Measurements from ENCODE around the gene RPRD1B.

RPRD1B gene

GRCh38 chr20:38127920-38128528, 94.5 kb downstream of the RPRD1B start:
- peaks cover 15% of the 10 kb centered on the region for H3K4me1 Mint-ChIP-seq (ENCODE audit: low read depth)
- no peak overlapping the region for H3K4me3 Mint-ChIP-seq
- no peak overlapping the region for H3K27ac Mint-ChIP-seq
- intact Hi-C loops (cut with micrococcal nuclease) = no loop called here
- peaks cover 4% of the 10 kb centered on the region for H3K27me3 Mint-ChIP-seq
- H3K36me3 Mint-ChIP-seq (ENCODE audit: low read depth) = peaks cover 22% of the 10 kb centered on the region
- no peaks in the 10 kb centered on the region for H3K9me3 Mint-ChIP-seq

- H3K9me3 Mint-ChIP-seq = no peaks in the 10 kb centered on the region
- H3K27me3 Mint-ChIP-seq = peaks cover 7% of the 10 kb centered on the region
- peaks cover 10% of the 10 kb centered on the region for H3K4me1 Mint-ChIP-seq (ENCODE audit: low read depth)
- H3K4me3 Mint-ChIP-seq = no peak overlapping the region
- H3K27ac Mint-ChIP-seq = no peak overlapping the region
- intact Hi-C loops (cut with micrococcal nuclease) = no loop called here
- peaks cover 29% of the 10 kb centered on the region for H3K36me3 Mint-ChIP-seq (ENCODE audit: low read depth)
Observed at GRCh38 chr20:38128691-38129090, 95.1 kb downstream of the RPRD1B start.

GRCh38 chr20:38129248-38129865, 95.8 kb downstream of the RPRD1B start:
- H3K27me3 Mint-ChIP-seq = peaks cover 9% of the 10 kb centered on the region
- no peak overlapping the region for H3K27ac Mint-ChIP-seq
- H3K9me3 Mint-ChIP-seq = no peaks in the 10 kb centered on the region
- intact Hi-C loops (cut with micrococcal nuclease) = no loop called here
- peaks cover 31% of the 10 kb centered on the region for H3K36me3 Mint-ChIP-seq (ENCODE audit: low read depth)
- no peak overlapping the region for H3K4me3 Mint-ChIP-seq
- peaks cover 11% of the 10 kb centered on the region for H3K4me1 Mint-ChIP-seq (ENCODE audit: low read depth)

GRCh38 chr20:38129893-38130609, 96.5 kb downstream of the RPRD1B start:
- Mint-ChIP-seq H3K27ac (no peak overlapping the region), H3K9me3 (no peaks in the 10 kb centered on the region), H3K4me3 (no peak overlapping the region), H3K4me1 (ENCODE audit: low read depth) (peaks cover 17% of the 10 kb centered on the region), H3K36me3 (ENCODE audit: low read depth) (peaks cover 31% of the 10 kb centered on the region), H3K27me3 (peaks cover 11% of the 10 kb centered on the region)
- intact Hi-C loops (cut with micrococcal nuclease) = no loop called here

GRCh38 chr20:38130687-38131587, 97.4 kb downstream of the RPRD1B start:
- intact Hi-C loops (cut with micrococcal nuclease) = no loop called here
- no peaks in the 10 kb centered on the region for H3K9me3 Mint-ChIP-seq
- peaks cover 25% of the 10 kb centered on the region for H3K4me1 Mint-ChIP-seq (ENCODE audit: low read depth)
- no peak overlapping the region for H3K27ac Mint-ChIP-seq
- no peak overlapping the region for H3K4me3 Mint-ChIP-seq
- peaks cover 32% of the 10 kb centered on the region for H3K36me3 Mint-ChIP-seq (ENCODE audit: low read depth)
- H3K27me3 Mint-ChIP-seq = peaks cover 11% of the 10 kb centered on the region

GRCh38 chr20:38131588-38132121, 98.1 kb downstream of the RPRD1B start:
- Mint-ChIP-seq H3K9me3 (no peaks in the 10 kb centered on the region), H3K27me3 (peaks cover 11% of the 10 kb centered on the region), H3K4me3 (no peak overlapping the region), H3K36me3 (ENCODE audit: low read depth) (peaks cover 39% of the 10 kb centered on the region), H3K4me1 (ENCODE audit: low read depth) (peaks cover 22% of the 10 kb centered on the region), H3K27ac (no peak overlapping the region)
- intact Hi-C loops (cut with micrococcal nuclease) = no loop called here

- Mint-ChIP-seq H3K4me3 (no peak overlapping the region), H3K27me3 (peaks cover 11% of the 10 kb centered on the region), H3K27ac (no peak overlapping the region), H3K36me3 (ENCODE audit: low read depth) (peaks cover 45% of the 10 kb centered on the region), H3K4me1 (ENCODE audit: low read depth) (peaks cover 15% of the 10 kb centered on the region), H3K9me3 (no peaks in the 10 kb centered on the region)
- intact Hi-C loops (cut with micrococcal nuclease) = no loop called here
Observed at GRCh38 chr20:38132156-38132909, 98.8 kb downstream of the RPRD1B start.

GRCh38 chr20:38132910-38133501, 99.5 kb downstream of the RPRD1B start:
- Mint-ChIP-seq H3K27me3 (peaks cover 11% of the 10 kb centered on the region), H3K4me3 (no peak overlapping the region)
- intact Hi-C loops (cut with micrococcal nuclease) = no loop called here

GRCh38 chr20:38133680-38134426, 100.3 kb downstream of the RPRD1B start:
- Mint-ChIP-seq H3K36me3 (ENCODE audit: low read depth) (peaks cover 57% of the 10 kb centered on the region), H3K4me3 (no peak overlapping the region), H3K27me3 (peaks cover 11% of the 10 kb centered on the region), H3K4me1 (ENCODE audit: low read depth) (peaks cover 15% of the 10 kb centered on the region), H3K9me3 (no peaks in the 10 kb centered on the region), H3K27ac (no peak overlapping the region)
- intact Hi-C loops (cut with micrococcal nuclease) = no loop called here

More at GRCh38 chr20:38132910-38133501, 99.5 kb downstream of the RPRD1B start:
- Mint-ChIP-seq H3K27ac (no peak overlapping the region), H3K36me3 (ENCODE audit: low read depth) (peaks cover 49% of the 10 kb centered on the region), H3K9me3 (no peaks in the 10 kb centered on the region), H3K4me1 (ENCODE audit: low read depth) (peaks cover 15% of the 10 kb centered on the region)

GRCh38 chr20:38134427-38135270, 101.1 kb downstream of the RPRD1B start:
- no peak overlapping the region for H3K27ac Mint-ChIP-seq
- H3K4me1 Mint-ChIP-seq (ENCODE audit: low read depth) = peaks cover 15% of the 10 kb centered on the region
- H3K4me3 Mint-ChIP-seq = no peak overlapping the region
- peaks cover 59% of the 10 kb centered on the region for H3K36me3 Mint-ChIP-seq (ENCODE audit: low read depth)
- intact Hi-C loops (cut with micrococcal nuclease) = no loop called here
- H3K27me3 Mint-ChIP-seq = peaks cover 11% of the 10 kb centered on the region
- H3K9me3 Mint-ChIP-seq = no peaks in the 10 kb centered on the region

- Mint-ChIP-seq H3K4me1 (ENCODE audit: low read depth) (peaks cover 15% of the 10 kb centered on the region), H3K27ac (no peak overlapping the region), H3K36me3 (ENCODE audit: low read depth) (peaks cover 59% of the 10 kb centered on the region), H3K9me3 (no peaks in the 10 kb centered on the region), H3K4me3 (no peak overlapping the region), H3K27me3 (peaks cover 11% of the 10 kb centered on the region)
- intact Hi-C loops (cut with micrococcal nuclease) = no loop called here
Observed at GRCh38 chr20:38135271-38135650, 101.7 kb downstream of the RPRD1B start.

Measured in dendritic cell treated with granulocyte-macrophage colony-stimulating factor and Interleukin-4, amounts not matched to agents 40 ng/mL and 50 ng/mL, for 4 days (primary cell).